RWPE1 (cell line): ENCODE data around the gene RNF10.
A peak's percentile ranks its signal among the peaks of the same experiment; 100 is the strongest.

Experiments
- CTCF ChIA-PET: fragments of 350-600 bp; sonication (Branson Sonifier 250); formaldehyde crosslinking; extraction: SDS; loops from one replicate; lab custom pipeline; 2021; lab: Yijun Ruan, JAX
- POLR2A ChIA-PET: fragments of 400-600 bp; formaldehyde crosslinking; extraction: SDS; loops from one replicate; lab custom pipeline; 2020; ENCODE audit warnings: antibody characterized with exemption; ENCODE audit not compliant: low non-redundant PET; lab: Yijun Ruan, JAX
- DNase-seq: peaks from one replicate; pipeline ENCODE4 v3.0.0; 2012; ENCODE audit warnings: low spot score
- H3K27ac ChIP-seq: fragments of 450-650 bp; 2 replicates; pipeline ENCODE4 v1.5.1; 2017
- TF ChIP-seq, protein P1 (sequence below): fragments of 450-650 bp; conservative IDR thresholded peaks from 2 replicates; pipeline ENCODE4 v1.5.1; 2017; ENCODE audit warnings: low read depth, mild to moderate bottlenecking

The RNF10 gene

DNA sequence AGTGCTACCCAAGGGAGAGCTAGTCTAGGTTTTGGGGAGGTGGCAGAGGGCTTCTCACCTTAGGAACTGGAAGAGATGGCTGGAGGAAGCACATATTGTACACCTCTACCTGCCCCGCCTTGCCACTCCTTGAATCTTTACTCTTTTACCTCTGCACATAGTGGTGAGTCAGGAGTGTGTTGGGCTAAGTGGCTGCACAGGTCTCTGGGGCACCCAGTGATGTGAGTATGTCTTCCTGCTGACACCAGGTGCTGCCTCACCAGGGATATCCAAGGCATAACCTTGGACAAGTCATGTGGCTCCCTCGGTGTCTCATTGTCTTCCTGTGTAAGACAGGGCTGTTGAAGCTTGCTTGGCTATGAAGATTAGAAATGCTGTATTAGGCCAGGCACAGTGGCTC, 86.5 kb downstream of the RNF10 start:
- CTCF ChIA-PET: no interaction called here

DNA sequence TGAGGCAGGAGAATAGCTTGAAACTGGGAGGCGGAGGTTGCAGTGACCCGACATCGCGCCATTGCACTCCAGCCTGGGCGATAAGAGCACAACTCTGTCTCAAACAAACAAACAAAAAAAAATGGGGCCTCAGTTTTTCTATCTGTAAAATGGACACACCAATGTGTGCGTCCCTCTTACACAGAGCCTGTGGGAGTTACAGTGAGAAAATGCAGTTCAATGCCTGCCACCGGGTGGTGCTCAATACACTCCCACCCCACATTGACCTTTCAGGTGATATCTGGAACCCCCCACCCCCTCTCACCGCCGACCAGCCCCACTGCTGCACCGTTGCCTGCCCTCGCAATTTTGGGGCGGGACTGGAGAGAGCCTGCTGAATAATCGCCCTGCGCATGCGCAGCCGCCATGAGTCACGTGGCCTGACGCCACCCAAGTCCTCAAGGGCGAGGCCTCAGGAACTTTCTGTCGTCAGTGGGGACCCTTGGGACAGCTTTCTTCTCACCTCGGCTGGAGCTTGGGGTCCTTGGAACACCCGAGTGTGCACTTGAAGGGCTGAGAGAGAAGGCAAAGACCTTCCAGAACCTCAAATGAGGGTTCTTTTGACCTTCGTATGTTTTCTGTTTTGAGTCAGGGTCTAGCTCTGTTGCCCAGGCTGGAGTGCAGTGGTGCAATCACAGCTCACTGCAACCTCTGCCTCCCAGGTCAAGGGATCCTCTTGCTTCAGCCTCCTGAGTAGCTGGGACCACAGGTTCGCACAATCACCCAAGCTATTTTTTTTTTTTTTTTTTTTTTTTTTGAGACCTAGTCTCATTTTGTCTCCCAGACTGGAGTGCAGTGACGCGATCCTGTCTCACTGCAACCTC, 91.6 kb downstream of the RNF10 start:
- ChIA-PET POLR2A (no interaction called here), CTCF (no interaction called here)
- DNase-seq: peak; percentile 19
- H3K27ac ChIP-seq: no peak overlapping the region
- TF ChIP-seq, protein P1, sequence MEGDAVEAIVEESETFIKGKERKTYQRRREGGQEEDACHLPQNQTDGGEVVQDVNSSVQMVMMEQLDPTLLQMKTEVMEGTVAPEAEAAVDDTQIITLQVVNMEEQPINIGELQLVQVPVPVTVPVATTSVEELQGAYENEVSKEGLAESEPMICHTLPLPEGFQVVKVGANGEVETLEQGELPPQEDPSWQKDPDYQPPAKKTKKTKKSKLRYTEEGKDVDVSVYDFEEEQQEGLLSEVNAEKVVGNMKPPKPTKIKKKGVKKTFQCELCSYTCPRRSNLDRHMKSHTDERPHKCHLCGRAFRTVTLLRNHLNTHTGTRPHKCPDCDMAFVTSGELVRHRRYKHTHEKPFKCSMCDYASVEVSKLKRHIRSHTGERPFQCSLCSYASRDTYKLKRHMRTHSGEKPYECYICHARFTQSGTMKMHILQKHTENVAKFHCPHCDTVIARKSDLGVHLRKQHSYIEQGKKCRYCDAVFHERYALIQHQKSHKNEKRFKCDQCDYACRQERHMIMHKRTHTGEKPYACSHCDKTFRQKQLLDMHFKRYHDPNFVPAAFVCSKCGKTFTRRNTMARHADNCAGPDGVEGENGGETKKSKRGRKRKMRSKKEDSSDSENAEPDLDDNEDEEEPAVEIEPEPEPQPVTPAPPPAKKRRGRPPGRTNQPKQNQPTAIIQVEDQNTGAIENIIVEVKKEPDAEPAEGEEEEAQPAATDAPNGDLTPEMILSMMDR: no peak

More for the DNA sequence above, 86.5 kb downstream of the RNF10 start:
- no peak overlapping the region for H3K27ac ChIP-seq
- POLR2A ChIA-PET: interaction anchor here (0.5 kb wide), 1 partner anchor 16 kb away, joined by 5 read pairs; no protein-coding TSS in a partner anchor
- TF ChIP-seq, protein P1: no peak
- peak; percentile 51 for DNase-seq
